SJCRH30 (cell line): ENCODE data around the gene ZNF385D. TPM values are rescaled to one million over a fixed set of nuclear protein-coding genes. Genes with fewer than 3 reads are reported as not detected.

ENCODE experiments used
- DNase-seq, 2 experiments: peaks; one replicate each; pipeline ENCODE4 v3.0.0-alpha.2; 2015 to 2020
- H3K27ac ChIP-seq: fragments of 250-450 bp; sonication (Bioruptor Pico); 2 replicates; pipeline ENCODE4 v1.5.1; 2020; ENCODE audit warnings: mild to moderate bottlenecking, moderate library complexity
- H3K27me3 ChIP-seq: fragments of 250-450 bp; sonication (Bioruptor Pico); 2 replicates; pipeline ENCODE4 v1.5.1; 2020; ENCODE audit warnings: mild to moderate bottlenecking, moderate library complexity
- H3K36me3 ChIP-seq: fragments of 250-450 bp; sonication (Bioruptor Pico); 2 replicates; pipeline ENCODE4 v1.5.1; 2020; ENCODE audit warnings: mild to moderate bottlenecking, moderate library complexity
- H3K4me1 ChIP-seq: fragments of 250-450 bp; sonication (Bioruptor Pico); 2 replicates; pipeline ENCODE4 v1.5.1; 2020; ENCODE audit warnings: mild to moderate bottlenecking, moderate library complexity
- H3K4me3 ChIP-seq: fragments of 250-450 bp; sonication (Bioruptor Pico); 2 replicates; pipeline ENCODE4 v1.5.1; 2020; ENCODE audit warnings: mild to moderate bottlenecking, moderate library complexity
- H3K9me3 ChIP-seq: fragments of 250-450 bp; sonication (Bioruptor Pico); replicated peaks from 2 replicates; pipeline ENCODE4 v1.5.1; 2020; ENCODE audit warnings: mild to moderate bottlenecking, moderate library complexity
- total RNA-seq: library from RNA; depleted of rRNA; stranded (reverse); fragments of >200 nt; shearing (Covaris generic); gene quantifications from 2 replicates; pipeline ENCODE4 v1.2.3, GENCODE V29; 2014

ZNF385D gene
- total RNA-seq, 1 experiment from 2014 or later: 0.02 TPM

DNA sequence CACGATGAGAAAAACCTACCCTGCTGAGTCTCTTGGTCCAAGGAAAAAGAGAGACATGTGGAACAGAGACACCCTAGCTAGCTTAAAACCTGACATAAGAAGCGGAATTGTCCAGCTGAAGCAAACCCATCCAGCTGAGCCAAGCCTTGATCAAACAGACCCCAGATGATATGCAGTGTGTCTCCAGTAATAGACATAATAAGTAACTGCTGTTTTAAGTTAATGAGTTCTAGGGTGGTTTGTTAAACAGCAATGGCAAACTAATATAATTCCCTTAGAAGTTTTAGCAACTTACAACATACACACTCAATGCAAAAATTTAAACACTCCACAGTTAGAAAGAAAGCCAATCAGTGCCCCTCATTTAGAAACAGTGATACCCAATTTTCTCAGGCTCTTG lies 26.8 kb upstream of the ZNF385D start:
- Histone ChIP-seq H3K4me1 (no peaks in the 10 kb centered on the region), H3K36me3 (no peaks in the 10 kb centered on the region), H3K27me3 (no peaks in the 10 kb centered on the region), H3K27ac (no peak overlapping the region), H3K9me3 (no peaks in the 10 kb centered on the region), H3K4me3 (no peak overlapping the region)
- DNase-seq: no peak

DNA sequence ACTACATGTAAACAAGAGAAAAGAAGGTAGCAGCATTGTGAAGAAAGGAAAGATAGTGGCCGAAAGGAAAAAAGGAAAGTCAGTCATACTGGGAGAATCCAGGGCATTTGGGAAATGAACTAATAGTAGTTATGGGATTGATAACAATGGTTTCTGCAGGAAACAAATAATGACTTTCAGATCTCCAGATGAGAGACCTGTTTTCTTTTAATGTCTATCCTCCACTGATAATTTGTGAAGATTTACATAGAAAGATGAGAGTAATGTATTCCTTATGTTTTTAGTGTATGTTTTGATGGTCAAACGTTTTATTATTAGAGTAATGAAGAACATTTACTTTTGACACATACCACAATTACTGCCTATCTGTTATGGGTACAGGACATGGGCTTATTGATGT lies 15.0 kb upstream of the ZNF385D start:
- H3K4me1 ChIP-seq: no peaks in the 10 kb centered on the region
- no peak for DNase-seq
- no peaks in the 10 kb centered on the region for H3K27me3 ChIP-seq
- H3K27ac ChIP-seq: no peak overlapping the region
- no peaks in the 10 kb centered on the region for H3K9me3 ChIP-seq
- H3K36me3 ChIP-seq: no peaks in the 10 kb centered on the region
- H3K4me3 ChIP-seq: no peak overlapping the region

DNA sequence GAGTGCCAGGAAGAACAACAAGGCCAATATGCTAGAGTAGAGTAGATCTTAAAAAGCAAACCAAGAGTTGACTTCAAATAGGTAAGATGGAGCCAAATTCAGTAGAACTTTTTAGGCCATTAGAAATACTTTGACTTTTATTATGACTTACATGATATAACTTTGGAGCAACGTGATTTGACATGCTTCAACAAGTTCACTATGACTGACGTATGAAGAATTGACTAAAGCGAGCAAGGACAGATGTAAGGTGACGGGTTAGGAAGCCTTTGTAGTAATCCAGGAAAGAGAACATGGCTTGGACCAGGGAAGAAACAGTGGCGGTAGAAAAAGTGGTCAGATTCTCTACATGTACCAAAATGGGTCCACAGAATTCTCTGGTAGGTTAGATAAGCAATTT lies 4.9 kb upstream of the ZNF385D start:
- no peaks in the 10 kb centered on the region for H3K9me3 ChIP-seq
- H3K36me3 ChIP-seq: no peaks in the 10 kb centered on the region
- no peak overlapping the region for H3K27ac ChIP-seq
- no peak overlapping the region for H3K4me3 ChIP-seq
- H3K4me1 ChIP-seq: no peaks in the 10 kb centered on the region
- DNase-seq: no peak
- no peaks in the 10 kb centered on the region for H3K27me3 ChIP-seq

- no peak for DNase-seq
- H3K27ac ChIP-seq: no peak overlapping the region
- no peaks in the 10 kb centered on the region for H3K4me1 ChIP-seq
Measured at GRCh38 chr3:21754839-21755238, 3.8 kb upstream of the ZNF385D start.

DNA sequence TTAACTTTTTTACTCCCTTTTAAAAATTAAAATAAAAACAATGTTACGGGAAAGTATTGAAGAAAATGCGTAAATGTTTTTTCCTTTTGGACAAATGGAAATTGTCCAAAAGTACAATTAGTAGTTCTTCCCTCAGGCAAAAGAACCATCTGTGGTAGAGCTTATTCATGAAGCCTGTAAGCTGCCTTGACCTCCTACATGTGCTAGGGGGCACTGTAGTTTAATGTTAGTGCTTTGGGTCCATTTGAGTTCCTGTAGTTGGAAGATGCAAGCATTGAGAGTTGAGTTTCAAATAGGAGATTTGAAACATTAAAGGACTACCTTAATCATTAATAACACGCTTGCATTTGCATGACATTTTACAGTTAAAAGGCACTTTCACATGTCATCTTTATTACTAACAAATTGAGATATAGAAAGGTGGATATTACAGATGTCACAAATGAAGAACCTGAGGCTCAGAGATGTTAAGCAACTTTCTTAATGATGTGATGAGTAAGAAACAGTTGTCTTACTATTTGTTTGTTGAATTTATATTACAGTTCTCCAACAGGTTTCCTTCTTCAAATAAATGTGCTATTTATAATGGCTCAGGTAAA lies 1.8 kb upstream of the ZNF385D start:
- Histone ChIP-seq H3K4me1 (no peaks in the 10 kb centered on the region), H3K27me3 (no peaks in the 10 kb centered on the region), H3K27ac (no peak overlapping the region), H3K4me3 (no peak overlapping the region), H3K9me3 (no peaks in the 10 kb centered on the region), H3K36me3 (no peaks in the 10 kb centered on the region)
- DNase-seq: peak; percentile 31 to 77

More at GRCh38 chr3:21754839-21755238, 3.8 kb upstream of the ZNF385D start:
- H3K4me3 ChIP-seq: no peak overlapping the region
- no peaks in the 10 kb centered on the region for H3K27me3 ChIP-seq
- no peaks in the 10 kb centered on the region for H3K36me3 ChIP-seq
- H3K9me3 ChIP-seq: no peaks in the 10 kb centered on the region

DNA sequence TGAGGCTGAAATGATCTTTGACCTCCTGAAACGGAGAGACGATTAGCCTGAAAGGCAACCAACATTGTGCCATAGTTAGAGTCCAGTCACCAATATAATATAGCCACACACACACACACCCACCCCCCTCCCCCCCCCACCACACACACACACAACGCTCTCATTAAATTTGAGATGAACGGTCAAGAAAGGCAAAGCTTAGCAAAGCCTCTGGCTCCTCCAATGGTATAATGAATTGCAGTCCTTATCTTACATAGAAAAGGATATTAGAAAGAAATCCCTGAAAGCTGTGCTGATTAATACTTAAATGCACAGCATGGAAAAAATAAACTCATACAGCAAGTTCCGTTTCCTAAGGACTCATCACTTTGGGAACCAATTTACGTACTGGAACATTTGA lies 876 bp upstream of the ZNF385D start:
- no peaks in the 10 kb centered on the region for H3K4me1 ChIP-seq
- no peak overlapping the region for H3K4me3 ChIP-seq
- no peaks in the 10 kb centered on the region for H3K27me3 ChIP-seq
- no peaks in the 10 kb centered on the region for H3K9me3 ChIP-seq
- DNase-seq: no peak
- H3K36me3 ChIP-seq: no peaks in the 10 kb centered on the region
- H3K27ac ChIP-seq: no peak overlapping the region

DNA sequence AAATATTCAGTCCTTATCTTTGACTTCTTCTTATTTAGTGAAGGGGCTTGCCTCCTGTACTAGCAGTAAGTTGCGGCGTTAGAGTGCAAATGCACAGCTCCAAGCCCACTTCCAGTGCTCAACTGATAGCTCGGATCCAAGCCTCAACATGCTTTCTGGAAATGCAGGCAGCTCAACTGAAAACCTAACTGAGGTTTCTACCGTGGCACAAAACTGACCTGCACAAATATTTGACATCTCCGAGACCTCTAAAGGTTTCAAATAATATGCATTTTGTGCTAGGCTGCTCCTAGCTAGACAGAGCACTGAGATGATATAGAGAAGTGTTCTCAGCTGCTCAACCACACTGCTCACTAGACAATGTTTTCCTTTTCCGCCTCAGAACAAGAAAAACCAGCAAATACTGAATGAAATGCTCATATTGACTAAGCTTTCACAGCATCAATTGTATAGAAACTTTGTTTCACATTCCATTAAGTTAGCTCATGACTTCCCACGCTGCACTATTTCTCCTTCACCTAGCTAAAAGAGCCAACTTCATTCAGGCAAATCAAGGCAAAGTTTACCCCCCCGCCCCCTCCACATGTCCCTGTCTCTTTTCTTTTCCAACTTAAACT lies 822 bp downstream of the ZNF385D start:
- Histone ChIP-seq H3K27ac (no peak overlapping the region), H3K4me3 (no peak overlapping the region), H3K4me1 (no peaks in the 10 kb centered on the region), H3K9me3 (no peaks in the 10 kb centered on the region), H3K27me3 (peaks cover 12% of the 10 kb centered on the region; the same call in 1 of the 2 replicates), H3K36me3 (no peaks in the 10 kb centered on the region)
- no peak for DNase-seq

- H3K36me3 ChIP-seq: no peaks in the 10 kb centered on the region
- H3K9me3 ChIP-seq: no peaks in the 10 kb centered on the region
- peaks cover 18% of the 10 kb centered on the region; the same call in 1 of the 2 replicates for H3K27me3 ChIP-seq
- H3K4me1 ChIP-seq: no peaks in the 10 kb centered on the region
- H3K27ac ChIP-seq: no peak overlapping the region
- no peak for DNase-seq
- no peak overlapping the region for H3K4me3 ChIP-seq
Measured at GRCh38 chr3:21747966-21748555, 2.9 kb downstream of the ZNF385D start.

- Histone ChIP-seq H3K9me3 (no peaks in the 10 kb centered on the region), H3K4me1 (no peaks in the 10 kb centered on the region), H3K4me3 (no peak overlapping the region), H3K36me3 (no peaks in the 10 kb centered on the region), H3K27me3 (peaks cover 18% of the 10 kb centered on the region; the same call in 1 of the 2 replicates), H3K27ac (no peak overlapping the region)
- DNase-seq: no peak
Measured at GRCh38 chr3:21747376-21747775, 3.6 kb downstream of the ZNF385D start.

- no peaks in the 10 kb centered on the region for H3K36me3 ChIP-seq
- peaks cover 18% of the 10 kb centered on the region; the same call in 1 of the 2 replicates for H3K27me3 ChIP-seq
- no peaks in the 10 kb centered on the region for H3K9me3 ChIP-seq
- no peak for DNase-seq
- H3K4me3 ChIP-seq: no peak overlapping the region
- H3K27ac ChIP-seq: no peak overlapping the region
- H3K4me1 ChIP-seq: no peaks in the 10 kb centered on the region
Measured at GRCh38 chr3:21745966-21746365, 5.0 kb downstream of the ZNF385D start.

DNA sequence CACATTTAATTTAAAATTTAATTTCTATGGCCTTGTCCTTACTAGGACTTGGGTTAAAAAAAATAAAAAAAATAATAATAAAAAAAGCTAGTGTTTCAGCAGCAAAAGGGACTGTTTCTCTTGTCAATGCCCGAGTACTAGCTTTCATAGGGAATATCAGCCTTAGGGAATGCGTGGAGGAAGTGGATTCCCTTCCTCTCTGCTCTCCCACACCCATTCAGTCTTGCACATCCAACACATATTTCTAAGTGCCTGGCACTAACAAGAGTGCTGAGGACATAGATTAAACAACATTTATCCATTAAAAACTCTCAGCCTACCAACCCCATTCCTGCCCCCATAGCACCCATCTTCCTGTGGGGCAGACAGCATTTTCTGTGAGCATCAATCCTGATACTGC lies 6.2 kb downstream of the ZNF385D start:
- Histone ChIP-seq H3K36me3 (no peaks in the 10 kb centered on the region), H3K4me1 (no peaks in the 10 kb centered on the region), H3K4me3 (no peak overlapping the region), H3K27ac (no peak overlapping the region), H3K9me3 (no peaks in the 10 kb centered on the region), H3K27me3 (peaks cover 18% of the 10 kb centered on the region; the same call in 1 of the 2 replicates)
- no peak for DNase-seq

- no peaks in the 10 kb centered on the region for H3K4me1 ChIP-seq
- peaks cover 4% of the 10 kb centered on the region for H3K27me3 ChIP-seq
- no peak overlapping the region for H3K4me3 ChIP-seq
- no peaks in the 10 kb centered on the region for H3K36me3 ChIP-seq
- no peak overlapping the region for H3K27ac ChIP-seq
- no peak for DNase-seq
- H3K9me3 ChIP-seq: no peaks in the 10 kb centered on the region
Measured at GRCh38 chr3:21738935-21739702, 11.9 kb downstream of the ZNF385D start.

DNA sequence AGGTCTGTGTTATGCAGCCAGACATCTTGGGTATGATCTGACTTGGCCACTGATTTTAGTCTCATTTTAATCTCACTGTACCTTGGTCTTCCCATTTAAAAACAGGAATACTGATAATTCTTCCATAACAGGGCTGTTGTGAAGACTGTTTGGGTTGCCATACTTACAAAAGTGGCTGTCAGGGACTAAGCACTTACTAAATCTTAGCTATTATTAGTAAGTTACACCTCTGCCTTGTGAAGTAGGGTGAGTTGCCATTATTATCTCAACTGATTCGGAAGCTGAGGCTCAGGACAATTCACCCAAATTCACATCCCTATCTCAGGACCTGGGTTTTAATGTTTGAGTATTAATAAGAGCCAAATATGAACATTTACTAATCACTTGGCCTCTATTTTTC lies 12.7 kb downstream of the ZNF385D start:
- Histone ChIP-seq H3K27ac (no peak overlapping the region), H3K9me3 (no peaks in the 10 kb centered on the region), H3K4me1 (no peaks in the 10 kb centered on the region), H3K27me3 (no peaks in the 10 kb centered on the region; the same call in none of the 2 replicates), H3K36me3 (no peaks in the 10 kb centered on the region), H3K4me3 (no peak overlapping the region)
- DNase-seq: no peak

- no peak for DNase-seq
- Histone ChIP-seq H3K4me3 (no peak overlapping the region), H3K27ac (no peak overlapping the region), H3K36me3 (no peaks in the 10 kb centered on the region), H3K4me1 (no peaks in the 10 kb centered on the region), H3K9me3 (no peaks in the 10 kb centered on the region), H3K27me3 (no peaks in the 10 kb centered on the region; the same call in 1 of the 2 replicates)
Measured at GRCh38 chr3:21734746-21735145, 16.3 kb downstream of the ZNF385D start.

DNA sequence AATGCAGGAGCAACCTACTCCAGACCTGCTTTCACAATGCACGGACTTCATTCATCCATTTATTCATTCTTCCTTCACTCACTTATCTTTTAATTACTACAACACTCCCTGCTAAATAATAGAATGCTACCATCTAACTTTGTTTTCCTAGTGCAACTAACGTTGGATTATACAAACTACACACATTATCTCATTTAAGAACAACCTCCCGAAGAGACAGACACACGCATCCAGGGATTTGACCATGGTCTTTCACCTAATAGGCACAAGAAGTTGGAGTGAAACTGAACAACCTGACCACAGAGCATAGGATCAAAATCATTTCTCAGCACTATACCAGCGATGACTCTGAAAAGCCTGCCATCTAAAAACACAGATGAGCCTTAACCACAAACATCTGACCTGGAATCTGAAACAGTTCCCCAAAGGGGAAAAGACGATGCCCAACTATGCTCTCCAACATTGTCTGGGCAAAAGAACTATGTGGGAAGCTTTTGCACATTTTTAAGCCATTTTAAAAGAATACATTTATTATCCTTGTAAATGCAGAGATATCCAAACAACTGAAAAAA lies 21.0 kb downstream of the ZNF385D start:
- H3K4me1 ChIP-seq: no peaks in the 10 kb centered on the region
- H3K27ac ChIP-seq: no peak overlapping the region
- no peaks in the 10 kb centered on the region for H3K27me3 ChIP-seq
- no peaks in the 10 kb centered on the region for H3K9me3 ChIP-seq
- H3K4me3 ChIP-seq: no peak overlapping the region
- no peak for DNase-seq
- no peaks in the 10 kb centered on the region for H3K36me3 ChIP-seq
